Breast epithelium (tissue), 3 donors: Measurements from ENCODE around the gene SEMA4C.

Experiments
- POLR2A ChIP-seq: fragments of 450-650 bp; IDR thresholded peaks from one replicate; pipeline ENCODE4 v1.6.1; 2016; ENCODE audit warnings: antibody characterized with exemption, mild to moderate bottlenecking, moderate library complexity
- POLR2AphosphoS5 ChIP-seq, 3 donors: sonication (generic); formaldehyde crosslinking; IDR thresholded peaks; one replicate each; pipeline ENCODE4 v1.6.1; 2017; ENCODE audit warnings: antibody characterized with exemption in 3 of 3

DNA sequence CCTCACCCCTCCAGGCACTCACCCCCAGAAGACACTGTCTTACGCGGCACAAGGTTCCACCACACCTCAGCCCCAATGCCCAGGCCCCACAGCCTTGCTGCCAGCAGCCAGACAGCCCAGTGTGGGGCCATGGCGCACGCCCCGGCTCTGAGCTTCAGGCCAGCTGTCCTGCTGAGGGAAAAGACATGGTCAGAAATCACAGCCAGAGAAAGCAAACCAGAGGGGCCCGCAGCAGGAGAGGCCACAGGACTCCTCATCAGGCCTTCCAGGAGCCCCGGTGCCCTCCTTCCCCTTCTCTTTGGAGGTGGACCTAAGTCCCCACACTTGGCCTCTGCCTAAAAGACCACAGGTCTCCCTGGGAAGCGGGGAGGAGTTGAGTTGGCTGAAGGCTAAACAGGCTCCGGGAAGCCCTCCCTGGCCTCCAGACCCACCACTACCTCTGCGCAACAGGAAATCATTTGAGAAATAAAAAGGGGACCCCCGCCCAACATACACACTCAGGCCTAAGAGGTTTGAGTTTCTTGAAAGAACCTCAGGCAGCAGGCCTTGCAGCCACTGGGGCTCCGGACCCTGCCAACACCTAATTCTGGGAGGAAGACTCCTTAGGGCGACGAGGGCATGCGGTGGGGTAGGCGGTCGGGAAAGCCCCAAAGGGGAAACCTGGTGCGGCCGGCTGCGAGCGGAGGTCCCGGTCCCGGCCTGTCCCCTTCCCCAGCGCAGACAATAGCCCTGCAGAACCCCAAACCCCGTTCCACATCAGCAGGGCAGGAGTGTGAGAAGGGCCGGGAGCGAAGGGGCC, 1.9 kb downstream of the SEMA4C start:
- no peak for TF ChIP-seq POLR2AphosphoS5 (IDR thresholded peaks at IDR 0.05)
- no peak for TF ChIP-seq POLR2A
